SU-DHL-6 (cell line): ENCODE results near the gene SUDS3.

Source experiments
- H2AFZ ChIP-seq: fragments of 200-600 bp; sonication (generic); 2 replicates; pipeline ENCODE4 v1.6.1; 2014; ENCODE audit warnings: low read depth, mild to moderate bottlenecking, moderate library complexity, mixed read lengths, antibody characterized with exemption, low read length; ENCODE audit not compliant: severe bottlenecking
- H3F3A ChIP-seq: fragments of 200-600 bp; shearing (Covaris generic); 2 replicates; pipeline ENCODE4 v1.6.0; 2016; ENCODE audit warnings: antibody characterized with exemption, mild to moderate bottlenecking; ENCODE audit not compliant: insufficient read depth
- H3K27ac ChIP-seq: fragments of 200-600 bp; sonication (generic); 2 replicates; pipeline ENCODE4 v1.5.1; 2016; ENCODE audit warnings: low read depth, mild to moderate bottlenecking, low read length, moderate library complexity, mixed read lengths
- H3K27me3 ChIP-seq: fragments of 200-600 bp; sonication (generic), shearing (Covaris generic); 2 replicates; pipeline ENCODE4 v1.6.0; 2014; ENCODE audit warnings: mild to moderate bottlenecking, low read length
- H3K36me3 ChIP-seq: fragments of 200-600 bp; sonication (generic); 2 replicates; pipeline ENCODE4 v1.6.1; 2014; ENCODE audit warnings: mild to moderate bottlenecking, low read length, mixed read lengths
- H3K4me2 ChIP-seq: fragments of 300-600, 200-600 bp; shearing (Covaris generic), sonication (generic); 2 replicates; pipeline ENCODE4 v1.6.0; 2014; ENCODE audit warnings: low read length, low read depth, mild to moderate bottlenecking; ENCODE audit not compliant: poor library complexity, severe bottlenecking
- H3K4me3 ChIP-seq: fragments of 200-600 bp; sonication (generic); 2 replicates; pipeline ENCODE4 v1.5.1; 2014; ENCODE audit warnings: antibody characterized with exemption, low read length, mild to moderate bottlenecking, mixed read lengths; ENCODE audit not compliant: insufficient read depth, poor library complexity, severe bottlenecking
- H3K79me2 ChIP-seq: fragments of 200-600 bp; sonication (generic); 2 replicates; pipeline ENCODE4 v1.6.1; 2014; ENCODE audit warnings: mild to moderate bottlenecking, low read length, moderate library complexity; ENCODE audit not compliant: insufficient read depth
- H3K9ac ChIP-seq: fragments of 200-600 bp; sonication (generic); 2 replicates; pipeline ENCODE4 v1.7.0; 2014; ENCODE audit warnings: mild to moderate bottlenecking, low read length
- H3K9me2 ChIP-seq: fragments of 200-600 bp; sonication (generic); replicated peaks from 2 replicates; pipeline ENCODE4 v1.6.1; 2014; ENCODE audit warnings: low read length; ENCODE audit not compliant: insufficient read depth
- H3K9me3 ChIP-seq: fragments of 200-600 bp; sonication (generic); 2 replicates; pipeline ENCODE4 v1.6.1; 2014; ENCODE audit warnings: low read length, mixed read lengths; ENCODE audit not compliant: insufficient read depth
- H4K20me1 ChIP-seq: fragments of 200-600 bp; sonication (generic); 2 replicates; pipeline ENCODE4 v1.6.1; 2014; ENCODE audit warnings: low read depth, mild to moderate bottlenecking, antibody characterized with exemption, low read length, moderate library complexity, mixed read lengths
- EZH2phosphoT487 ChIP-seq: fragments of 200-600 bp; sonication (generic), shearing (Covaris generic); conservative IDR thresholded peaks from 2 replicates; pipeline ENCODE4 v1.6.1; 2018; ENCODE audit warnings: mild to moderate bottlenecking, antibody characterized with exemption, low read length, moderate library complexity, mixed read lengths
- TF ChIP-seq, protein P1 (sequence below): fragments of 200-600 bp; sonication (generic); IDR thresholded peaks from one replicate; pipeline ENCODE4 v1.5.1; 2017; ENCODE audit warnings: antibody characterized with exemption, mild to moderate bottlenecking, low read length, moderate library complexity; ENCODE audit not compliant: insufficient read depth, poor library complexity, severe bottlenecking

The SUDS3 gene

DNA sequence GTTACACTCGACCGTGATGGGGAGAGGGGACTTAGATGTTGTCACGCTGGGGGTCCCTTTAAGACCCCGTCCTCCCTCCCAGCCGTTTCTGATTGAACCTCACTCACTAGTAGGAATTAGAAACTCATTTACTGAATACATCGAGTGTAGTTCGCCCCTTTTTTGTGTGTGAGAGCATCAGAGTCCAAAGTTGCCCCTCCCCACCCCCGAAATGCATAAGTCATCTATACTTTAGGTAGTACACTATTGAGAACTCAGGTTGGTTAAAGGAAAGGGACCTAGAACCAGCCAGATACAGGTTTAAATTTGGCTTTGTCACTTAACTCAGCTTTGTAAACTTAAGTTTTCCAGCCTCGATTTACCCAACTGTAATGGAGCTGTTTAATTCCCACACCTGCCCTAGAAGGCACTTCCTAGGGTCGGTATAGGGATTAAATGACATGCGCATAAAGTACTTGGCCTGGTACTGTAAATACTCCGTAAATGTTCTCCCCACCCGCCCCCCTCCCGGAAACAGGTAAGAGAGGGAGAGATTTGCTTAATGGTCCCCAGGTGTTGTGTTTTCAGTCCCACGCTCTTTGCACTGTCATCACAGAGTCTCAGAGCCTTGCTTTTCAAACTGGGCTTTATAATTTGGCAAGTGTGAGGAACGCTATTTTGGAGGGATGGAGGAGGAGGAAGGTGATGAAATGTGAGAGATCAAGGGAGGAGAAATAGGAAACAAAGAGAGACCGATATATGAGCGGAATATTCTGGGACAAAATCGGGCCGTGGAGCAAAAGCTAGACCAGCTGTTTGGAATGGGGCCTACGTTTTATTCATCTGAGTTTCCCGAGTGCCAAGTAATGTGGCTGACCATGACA lies 897 bp downstream of the SUDS3 start:
- no peak for TF ChIP-seq EZH2phosphoT487
- TF ChIP-seq, protein P1, sequence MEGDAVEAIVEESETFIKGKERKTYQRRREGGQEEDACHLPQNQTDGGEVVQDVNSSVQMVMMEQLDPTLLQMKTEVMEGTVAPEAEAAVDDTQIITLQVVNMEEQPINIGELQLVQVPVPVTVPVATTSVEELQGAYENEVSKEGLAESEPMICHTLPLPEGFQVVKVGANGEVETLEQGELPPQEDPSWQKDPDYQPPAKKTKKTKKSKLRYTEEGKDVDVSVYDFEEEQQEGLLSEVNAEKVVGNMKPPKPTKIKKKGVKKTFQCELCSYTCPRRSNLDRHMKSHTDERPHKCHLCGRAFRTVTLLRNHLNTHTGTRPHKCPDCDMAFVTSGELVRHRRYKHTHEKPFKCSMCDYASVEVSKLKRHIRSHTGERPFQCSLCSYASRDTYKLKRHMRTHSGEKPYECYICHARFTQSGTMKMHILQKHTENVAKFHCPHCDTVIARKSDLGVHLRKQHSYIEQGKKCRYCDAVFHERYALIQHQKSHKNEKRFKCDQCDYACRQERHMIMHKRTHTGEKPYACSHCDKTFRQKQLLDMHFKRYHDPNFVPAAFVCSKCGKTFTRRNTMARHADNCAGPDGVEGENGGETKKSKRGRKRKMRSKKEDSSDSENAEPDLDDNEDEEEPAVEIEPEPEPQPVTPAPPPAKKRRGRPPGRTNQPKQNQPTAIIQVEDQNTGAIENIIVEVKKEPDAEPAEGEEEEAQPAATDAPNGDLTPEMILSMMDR = no peak
- H3K79me2 ChIP-seq = peaks cover 43% of the 10 kb centered on the region

DNA sequence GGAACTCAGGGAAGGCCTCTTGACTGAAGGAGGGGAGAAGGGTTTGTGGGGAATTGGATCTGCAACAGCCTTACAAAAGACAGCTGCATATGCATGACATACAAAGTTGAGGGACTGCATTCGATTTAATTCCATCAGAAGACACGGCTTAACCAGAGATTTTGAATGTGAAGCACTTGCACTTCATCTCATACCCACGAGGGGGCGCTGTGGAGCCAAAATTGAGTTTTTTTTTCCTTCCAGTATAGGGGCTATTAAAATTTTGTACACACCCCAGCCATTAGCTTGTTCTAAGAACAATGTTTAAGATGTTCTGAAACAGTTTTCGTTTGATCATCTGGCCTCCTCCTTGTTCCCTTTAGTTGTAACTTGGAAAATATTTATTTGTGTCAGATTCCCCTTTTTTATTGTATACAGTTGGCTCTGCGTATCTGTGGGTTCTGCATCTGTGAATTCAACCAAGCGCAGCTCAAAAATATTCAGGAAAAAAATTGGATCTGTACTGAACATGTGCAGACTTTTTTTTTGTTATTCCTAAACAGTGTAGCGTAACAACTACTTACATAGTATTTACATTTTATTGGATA lies 1.6 kb downstream of the SUDS3 start:
- no peak overlapping the region for H2AFZ ChIP-seq
- H3K36me3 ChIP-seq = peaks cover 11% of the 10 kb centered on the region; the same call in 1 of the 2 replicates
- peaks cover 40% of the 10 kb centered on the region for H3K79me2 ChIP-seq
- TF ChIP-seq, protein P1 = peak; percentile 90
- no peak for TF ChIP-seq EZH2phosphoT487
- peak overlapping the region; percentile 66 for H3K4me3 ChIP-seq
- H3K27me3 ChIP-seq = no peaks in the 10 kb centered on the region
- peaks cover 8% of the 10 kb centered on the region for H4K20me1 ChIP-seq
- H3K27ac ChIP-seq = peak overlapping the region; percentile 74
- H3F3A ChIP-seq = peaks cover 29% of the 10 kb centered on the region
- no peaks in the 10 kb centered on the region for H3K9me3 ChIP-seq
- H3K9ac ChIP-seq = peak overlapping the region; percentile 77
- H3K9me2 ChIP-seq = no peaks in the 10 kb centered on the region
- H3K4me2 ChIP-seq = peak overlapping the region; percentile 88

More for the DNA sequence above, 897 bp downstream of the SUDS3 start:
- Histone ChIP-seq H3K27ac (peak overlapping the region; percentile 74), H3K4me3 (peak overlapping the region; percentile 66), H3K4me2 (peak overlapping the region; percentile 88), H4K20me1 (peaks cover 8% of the 10 kb centered on the region), H3K9me2 (no peaks in the 10 kb centered on the region), H3K9ac (peak overlapping the region; percentile 77), H3F3A (peaks cover 29% of the 10 kb centered on the region), H2AFZ (peak overlapping the region; percentile 94), H3K9me3 (no peaks in the 10 kb centered on the region), H3K36me3 (peaks cover 11% of the 10 kb centered on the region; the same call in 1 of the 2 replicates), H3K27me3 (no peaks in the 10 kb centered on the region)

DNA sequence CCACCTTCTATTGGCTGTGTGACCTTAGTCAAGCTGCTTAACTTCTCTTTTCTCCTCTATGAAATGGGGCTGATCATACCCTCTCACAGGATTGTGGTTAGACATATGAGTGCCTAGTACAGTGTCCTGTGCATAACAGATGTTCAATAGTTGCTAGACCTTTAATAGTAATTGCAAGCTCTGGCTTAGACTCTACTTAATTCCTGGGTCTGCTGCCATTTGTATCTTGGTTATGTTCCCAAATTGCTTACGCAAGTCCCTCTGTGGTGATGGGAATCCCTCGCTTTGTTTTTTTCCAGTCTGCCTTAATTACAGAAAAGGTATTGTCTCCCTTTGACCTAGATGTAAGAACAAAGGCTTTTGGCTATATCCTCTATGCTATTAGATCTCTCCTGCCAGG lies 15.1 kb downstream of the SUDS3 start:
- Histone ChIP-seq H3K9me3 (no peaks in the 10 kb centered on the region), H3K79me2 (no peaks in the 10 kb centered on the region), H3K27me3 (no peaks in the 10 kb centered on the region), H3K9ac (no peak overlapping the region), H3K36me3 (peaks cover 25% of the 10 kb centered on the region; the same call in 1 of the 2 replicates), H3K27ac (no peak overlapping the region), H4K20me1 (no peaks in the 10 kb centered on the region), H3K9me2 (no peaks in the 10 kb centered on the region), H3K4me2 (no peak overlapping the region), H2AFZ (no peak overlapping the region), H3F3A (no peaks in the 10 kb centered on the region), H3K4me3 (no peak overlapping the region)
- TF ChIP-seq EZH2phosphoT487 = no peak
- TF ChIP-seq, protein P1 = no peak
